Stimulated activated CD4-positive, alpha-beta T cell treated with anti-CD3 and anti-CD28 coated beads, TNF-alpha, amount 100 ng/mL, for 48 hours (primary cell): Measurements from ENCODE around the gene ADORA1.

Experiments
- DNase-seq, 3 donors: peaks; one replicate each; pipeline ENCODE4 v3.0.0-alpha.2; 2020; ENCODE audit warnings: low read depth in 3 of 3

ADORA1 gene

DNA sequence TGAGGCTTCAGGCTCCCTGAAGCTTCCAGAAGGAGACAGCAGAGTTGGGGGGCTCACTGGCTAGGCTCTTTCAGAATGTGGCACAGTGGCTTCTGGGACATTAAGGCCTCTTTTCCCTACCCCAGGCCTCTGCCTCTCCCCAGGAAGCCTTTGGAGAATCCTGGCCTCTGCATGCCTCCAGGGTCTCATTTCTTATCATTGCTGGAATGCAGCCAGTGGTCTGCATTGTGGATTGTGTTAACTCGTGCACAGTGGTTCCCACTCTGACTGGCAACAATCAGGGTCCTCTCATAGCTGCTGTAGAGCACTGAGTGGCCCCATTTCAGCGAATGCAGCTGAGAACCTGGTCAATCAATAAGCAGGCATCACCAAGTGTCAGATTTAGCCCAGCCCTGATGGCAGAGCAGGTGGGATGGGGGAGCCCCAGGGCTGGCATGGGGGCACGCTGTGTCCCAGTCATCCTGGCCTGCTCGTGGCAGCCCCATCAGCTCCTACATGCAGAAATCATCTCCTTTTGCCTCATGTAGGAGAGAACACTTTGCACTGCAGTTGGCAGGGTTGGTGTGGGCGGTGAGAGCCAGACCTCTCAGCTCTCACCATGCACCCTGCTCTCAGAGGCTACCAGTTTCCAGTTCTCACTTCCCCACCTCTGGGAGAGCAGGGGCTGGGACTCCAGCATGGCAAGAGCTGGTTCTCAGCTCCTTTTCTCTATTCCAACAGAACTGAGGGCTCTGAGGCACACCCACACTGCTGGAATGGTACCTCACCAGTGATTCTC lies 13.4 kb downstream of the ADORA1 start:
- DNase-seq, result no peak

DNA sequence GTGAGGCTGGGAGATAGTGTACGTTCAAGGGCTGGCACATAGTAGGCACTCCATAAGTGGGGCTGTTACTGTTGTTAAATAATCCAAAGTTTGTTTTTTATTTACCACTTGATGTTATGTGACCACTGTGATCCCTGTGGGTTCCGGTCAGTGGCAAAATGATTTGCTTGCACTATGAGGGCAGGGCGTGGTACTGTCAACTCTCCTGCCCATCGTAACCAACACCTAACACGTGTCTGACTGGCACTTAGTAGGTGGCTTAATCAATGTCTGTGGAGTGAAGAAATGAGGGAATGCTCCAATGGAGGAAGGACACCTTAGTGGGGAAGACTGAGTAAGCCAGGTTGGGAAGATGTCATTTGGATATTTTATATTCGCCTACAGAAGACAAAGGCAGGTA lies 14.6 kb downstream of the ADORA1 start:
- no peak for DNase-seq

DNA sequence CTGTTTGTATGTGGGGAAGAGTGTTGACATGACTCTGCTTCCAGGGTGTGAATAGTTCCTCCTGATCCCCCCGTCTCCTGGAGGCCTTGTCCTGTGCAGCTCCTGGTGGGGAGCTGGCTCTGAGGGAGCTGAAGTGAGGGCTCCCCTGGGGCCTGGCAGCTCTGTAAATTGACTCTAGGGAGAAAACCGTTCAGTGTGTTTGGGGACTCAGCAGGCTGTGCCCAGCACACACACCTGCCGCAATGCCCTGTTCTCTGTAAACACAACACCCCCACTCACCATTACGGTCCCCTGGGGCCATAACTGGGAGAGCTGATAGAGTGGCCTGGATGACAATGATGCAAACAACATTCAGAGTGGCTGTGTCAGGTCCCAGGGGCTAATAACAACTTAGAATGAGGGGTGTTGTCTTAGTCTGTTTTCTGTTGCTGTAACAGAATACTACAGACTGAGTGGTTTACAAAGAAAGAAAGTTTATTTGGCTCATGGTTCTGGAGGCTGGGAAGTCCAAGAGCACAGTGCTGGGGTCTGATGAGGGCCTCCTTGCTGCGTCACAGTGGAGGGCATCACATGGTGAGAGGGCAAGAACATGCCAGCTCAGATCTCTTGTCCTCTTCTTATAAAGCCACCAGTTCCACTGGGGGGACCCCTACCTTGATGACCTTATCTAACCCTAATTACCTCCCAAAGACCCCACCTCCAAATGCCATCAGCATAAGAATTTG lies 15.3 kb downstream of the ADORA1 start:
- DNase-seq, result no peak

DNA sequence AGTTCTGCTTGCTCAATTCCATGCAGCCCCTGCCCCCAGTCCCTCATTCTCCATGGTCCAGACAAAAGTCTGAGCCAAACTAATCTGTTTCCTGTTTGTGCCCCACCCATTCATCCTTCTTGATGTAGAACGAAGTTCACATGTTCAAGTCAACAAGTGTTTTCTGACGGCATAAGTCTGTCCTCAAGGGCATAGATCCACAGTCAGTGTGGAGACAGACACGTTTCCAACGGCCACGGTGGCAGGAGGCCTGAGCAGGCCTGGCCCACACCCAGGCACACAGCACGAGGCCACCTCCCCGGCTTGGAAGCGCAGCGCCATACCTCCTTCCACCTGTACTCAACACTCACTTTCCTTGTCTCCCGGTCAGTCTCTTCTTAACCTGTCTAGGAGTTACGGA lies 16.1 kb downstream of the ADORA1 start:
- no peak for DNase-seq

DNA sequence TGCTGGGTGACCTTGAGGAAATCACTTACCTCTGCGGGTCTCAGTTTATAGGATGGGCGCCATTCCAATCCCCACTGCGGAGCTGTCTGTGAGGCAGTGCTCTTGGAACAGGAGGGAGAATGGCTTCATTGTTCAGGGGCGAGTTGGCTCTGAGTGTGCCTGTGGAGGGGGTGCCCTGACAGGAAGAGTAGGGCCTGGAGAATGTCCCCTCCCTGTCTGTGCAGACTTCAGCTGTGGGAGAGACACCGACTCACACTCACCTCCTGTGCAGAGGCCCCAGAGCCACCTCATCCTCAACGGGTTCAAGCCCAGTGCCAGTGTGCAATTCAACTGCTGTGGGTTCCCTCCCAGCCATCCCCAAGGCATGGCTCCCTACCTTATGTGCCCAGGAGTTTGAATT lies 17.1 kb downstream of the ADORA1 start:
- no peak for DNase-seq

DNA sequence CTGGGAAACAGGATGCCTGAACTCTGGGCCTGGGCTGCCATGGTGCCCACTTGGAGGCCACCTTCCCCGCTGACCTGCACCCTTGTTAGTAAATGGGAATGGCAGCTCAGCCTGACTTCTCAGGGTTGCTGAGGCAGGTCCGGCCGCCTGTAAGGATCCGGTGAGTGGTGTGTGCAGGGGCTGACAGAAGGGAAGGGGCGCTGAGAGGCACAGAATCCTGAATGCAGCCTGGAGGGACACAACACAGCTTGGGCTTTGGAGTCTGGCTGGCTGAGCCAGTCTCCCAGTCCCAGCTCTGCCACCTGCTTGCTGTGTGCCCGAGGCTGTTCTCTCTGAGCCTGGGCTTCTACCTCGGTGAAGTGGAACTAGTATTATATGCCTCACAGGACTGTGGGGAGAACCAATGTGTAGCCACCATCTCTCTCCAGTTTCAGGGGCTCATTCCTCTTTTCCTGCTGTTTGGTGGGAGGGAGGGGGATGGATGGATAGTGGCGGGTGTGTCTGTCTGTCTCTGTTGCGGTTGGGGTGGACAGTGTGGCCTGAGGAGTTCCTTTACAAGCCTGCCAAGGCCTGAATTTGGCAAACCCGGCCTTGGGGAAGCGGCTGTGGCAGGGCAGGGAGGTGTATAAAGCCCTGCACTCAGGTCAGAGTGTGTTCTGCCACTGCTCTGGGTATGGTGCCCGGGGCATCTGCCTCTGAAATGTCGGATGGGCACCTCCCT lies 18.0 kb downstream of the ADORA1 start:
- no peak for DNase-seq

DNA sequence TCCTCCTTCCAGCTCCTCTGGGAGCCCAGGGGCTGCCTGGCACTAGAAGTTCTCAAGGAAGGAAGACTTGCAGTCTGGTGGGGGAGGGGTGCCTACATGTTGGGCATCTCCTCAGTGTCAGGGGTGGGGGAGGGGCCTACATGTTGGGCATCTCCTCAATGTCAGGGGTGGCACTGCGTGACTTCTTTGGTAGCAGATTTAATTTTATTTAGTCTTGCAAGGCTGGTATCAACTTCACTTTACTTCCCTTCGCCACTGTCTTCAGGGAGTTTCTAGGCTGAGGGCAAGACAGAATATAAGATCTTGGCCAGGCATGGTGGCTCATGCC lies 18.5 kb downstream of the ADORA1 start:
- no peak for DNase-seq

DNA sequence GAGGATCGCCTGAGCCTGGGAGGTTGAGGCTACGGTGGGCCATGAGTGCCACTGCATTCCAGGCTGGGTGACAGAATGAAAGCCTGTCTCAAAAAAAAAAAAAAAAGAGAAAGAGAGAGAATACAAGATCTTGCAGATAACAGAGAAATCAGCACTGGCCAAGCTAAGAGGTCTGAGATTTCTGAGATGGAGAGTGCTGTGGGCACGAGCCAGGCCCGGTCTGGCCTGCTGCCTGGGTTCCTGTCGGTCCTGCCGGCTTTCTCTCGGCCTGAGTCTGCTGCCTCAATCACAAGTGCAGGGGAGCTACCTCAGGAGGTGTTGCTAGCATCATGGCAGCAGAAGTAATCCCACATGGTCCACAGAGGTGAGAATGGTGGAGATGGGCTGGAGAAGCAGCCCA lies 19.0 kb downstream of the ADORA1 start:
- DNase-seq, result no peak

DNA sequence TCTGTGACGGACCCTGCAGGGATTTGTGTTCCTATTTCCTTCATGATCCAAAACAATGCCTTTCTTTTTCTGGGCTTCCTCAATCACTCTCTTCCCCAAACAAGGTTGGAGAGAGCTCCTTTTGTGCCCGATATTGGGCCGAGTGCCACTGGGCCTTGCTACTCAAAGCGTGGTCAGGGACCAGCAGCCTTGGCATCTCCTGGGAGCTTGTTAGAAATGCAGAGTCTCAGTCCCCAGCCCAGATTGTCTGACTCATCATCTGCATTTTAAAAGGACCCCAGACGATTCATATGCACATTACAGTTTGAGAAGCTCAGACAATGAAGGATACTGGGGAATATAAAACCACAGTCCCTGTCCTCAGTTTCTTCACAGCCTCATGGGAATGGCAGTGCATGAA lies 19.9 kb downstream of the ADORA1 start:
- no peak for DNase-seq

DNA sequence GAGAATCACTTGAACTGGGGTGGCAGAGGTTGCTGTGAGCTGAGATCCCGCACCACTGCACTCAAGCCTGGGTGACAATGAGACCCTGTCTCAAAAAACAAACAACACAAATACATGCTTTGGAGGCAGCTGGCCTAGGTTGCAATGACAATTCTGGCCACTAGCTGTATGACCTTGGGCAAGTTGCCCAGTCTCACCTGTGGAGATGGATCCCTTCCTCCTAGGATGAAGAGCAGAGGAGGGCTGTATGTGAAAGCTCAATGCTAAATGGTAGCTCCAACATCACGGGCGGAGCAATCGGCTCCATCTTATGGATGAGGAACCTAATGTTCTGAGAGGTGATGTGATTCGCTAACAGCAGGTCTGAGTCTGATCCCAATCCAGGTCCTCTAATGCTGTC lies 20.6 kb downstream of the ADORA1 start:
- no peak for DNase-seq

DNA sequence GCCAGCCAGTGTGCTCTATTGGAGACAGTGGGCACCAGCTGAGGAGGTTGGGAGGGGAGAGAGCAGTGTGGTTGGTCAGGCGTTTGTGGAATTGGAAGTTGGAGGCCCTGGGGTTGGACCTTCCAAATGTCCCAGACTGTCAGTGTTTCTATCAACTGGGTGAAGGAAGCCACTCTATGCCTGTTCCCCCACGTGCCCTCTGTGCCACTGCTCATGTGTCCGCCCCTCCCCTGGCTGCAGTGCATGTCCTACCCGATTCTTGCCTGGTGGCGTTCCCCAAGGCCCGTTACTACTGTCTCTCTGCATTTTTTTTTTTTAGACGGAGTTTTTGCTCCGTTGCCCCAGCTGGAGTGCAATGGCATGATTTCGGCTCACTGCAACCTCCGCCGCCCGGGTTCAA lies 21.1 kb downstream of the ADORA1 start:
- DNase-seq, result no peak

DNA sequence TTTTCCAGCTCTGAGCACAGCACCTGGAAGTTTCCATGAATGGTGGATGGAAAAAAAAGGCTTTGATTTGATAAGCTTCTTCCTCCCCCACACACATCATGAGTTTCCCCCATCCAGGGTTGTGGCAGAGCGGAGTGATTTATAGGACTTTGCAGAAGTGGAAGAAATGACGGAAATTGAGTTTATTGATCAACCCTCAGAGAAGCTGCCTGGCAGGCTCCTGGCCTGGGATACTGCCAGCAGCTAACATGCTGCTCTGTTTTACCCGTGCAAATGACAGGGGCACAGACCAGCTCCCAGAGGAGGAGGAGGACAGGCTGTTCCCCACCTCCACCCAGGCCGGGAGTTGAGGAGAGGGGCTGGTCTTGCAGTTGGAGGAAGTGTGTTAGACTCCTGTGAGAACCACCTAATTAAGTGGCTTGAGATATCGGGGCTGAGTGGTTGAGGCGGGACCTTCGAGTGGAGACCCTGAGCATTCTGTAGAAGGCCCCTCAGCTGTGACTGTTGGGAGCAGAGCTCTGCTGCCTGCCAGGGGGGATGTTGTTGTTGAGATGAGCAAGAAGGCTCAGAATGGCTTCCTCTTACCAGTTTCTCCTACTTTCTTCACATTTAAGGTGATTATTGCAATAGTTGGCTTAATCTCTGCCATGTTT lies 21.8 kb downstream of the ADORA1 start:
- no peak for DNase-seq

DNA sequence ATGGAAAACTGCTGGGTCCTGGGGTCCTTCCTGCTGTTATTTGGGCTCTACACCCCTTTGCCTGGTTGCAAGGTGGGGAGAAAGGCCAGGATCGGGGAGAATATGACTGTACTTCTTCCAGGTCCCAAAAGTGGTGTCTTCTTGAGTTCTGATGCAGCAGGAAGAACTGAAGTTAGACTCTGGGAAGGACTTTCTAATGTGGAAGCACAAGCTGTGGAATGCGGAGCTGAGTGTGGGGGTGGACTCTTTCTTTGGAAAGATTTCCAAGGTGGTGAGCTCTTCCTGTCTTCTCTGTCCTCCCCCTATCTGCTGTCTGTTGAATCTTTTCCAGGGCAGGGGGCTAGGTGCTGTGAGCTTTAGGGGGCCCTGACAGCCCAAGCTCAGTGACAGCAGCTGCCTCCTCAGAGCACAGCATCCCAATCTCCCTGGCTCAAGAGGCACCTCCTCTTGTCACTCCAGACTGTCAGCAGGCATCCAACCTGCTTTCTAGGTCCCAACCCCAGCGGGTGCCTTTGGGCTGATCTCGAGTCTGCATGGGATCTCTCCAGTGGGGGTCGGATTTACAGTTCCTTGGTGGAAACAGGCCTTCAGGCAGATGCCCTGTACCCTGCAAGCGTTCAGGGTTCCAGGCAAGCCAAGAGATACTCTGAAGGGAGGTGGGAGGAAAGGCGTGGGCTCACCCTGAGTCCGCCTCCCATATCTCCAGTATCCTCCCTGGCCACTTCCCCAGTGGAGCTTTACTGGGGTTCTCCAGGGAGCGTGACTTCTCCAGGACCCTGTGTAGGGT lies 23.2 kb downstream of the ADORA1 start:
- no peak for DNase-seq

DNA sequence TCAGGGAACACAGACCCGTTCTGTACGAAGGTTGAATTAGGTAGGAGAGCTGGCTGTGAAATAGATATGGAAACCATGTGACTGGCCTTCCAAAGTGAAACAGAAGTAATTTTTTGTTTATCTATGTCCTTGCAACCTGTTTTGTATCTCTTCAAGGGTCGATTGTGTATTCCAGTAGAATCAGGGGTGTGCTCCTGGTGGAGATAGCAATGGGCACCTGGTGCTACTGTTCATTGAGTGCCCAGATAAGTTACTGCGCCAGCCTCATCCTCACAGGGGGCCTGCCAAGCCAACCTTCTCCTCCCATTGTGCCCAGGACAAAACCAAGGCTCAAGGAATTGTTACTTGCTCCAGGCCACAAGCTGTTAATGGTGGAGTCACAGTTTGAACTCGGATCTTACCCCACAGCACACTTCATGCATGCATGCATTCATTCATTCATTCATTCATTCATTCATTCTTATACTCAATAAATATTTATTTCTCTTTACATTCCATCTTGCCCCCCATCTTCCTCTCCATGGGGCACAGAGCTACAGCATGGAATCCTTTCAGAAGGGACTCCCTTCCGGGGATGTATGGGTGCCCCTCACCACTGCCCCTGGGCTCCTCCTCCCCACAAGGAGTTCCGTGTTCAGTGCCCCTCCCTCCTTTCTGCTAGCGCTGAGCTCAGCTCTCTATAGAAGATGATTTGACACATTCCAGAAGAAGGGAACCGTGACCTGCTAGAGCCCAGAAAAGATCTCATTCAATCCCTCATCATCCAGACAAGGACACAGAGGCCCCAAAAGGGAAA lies 24.0 kb downstream of the ADORA1 start:
- DNase-seq, result no peak

DNA sequence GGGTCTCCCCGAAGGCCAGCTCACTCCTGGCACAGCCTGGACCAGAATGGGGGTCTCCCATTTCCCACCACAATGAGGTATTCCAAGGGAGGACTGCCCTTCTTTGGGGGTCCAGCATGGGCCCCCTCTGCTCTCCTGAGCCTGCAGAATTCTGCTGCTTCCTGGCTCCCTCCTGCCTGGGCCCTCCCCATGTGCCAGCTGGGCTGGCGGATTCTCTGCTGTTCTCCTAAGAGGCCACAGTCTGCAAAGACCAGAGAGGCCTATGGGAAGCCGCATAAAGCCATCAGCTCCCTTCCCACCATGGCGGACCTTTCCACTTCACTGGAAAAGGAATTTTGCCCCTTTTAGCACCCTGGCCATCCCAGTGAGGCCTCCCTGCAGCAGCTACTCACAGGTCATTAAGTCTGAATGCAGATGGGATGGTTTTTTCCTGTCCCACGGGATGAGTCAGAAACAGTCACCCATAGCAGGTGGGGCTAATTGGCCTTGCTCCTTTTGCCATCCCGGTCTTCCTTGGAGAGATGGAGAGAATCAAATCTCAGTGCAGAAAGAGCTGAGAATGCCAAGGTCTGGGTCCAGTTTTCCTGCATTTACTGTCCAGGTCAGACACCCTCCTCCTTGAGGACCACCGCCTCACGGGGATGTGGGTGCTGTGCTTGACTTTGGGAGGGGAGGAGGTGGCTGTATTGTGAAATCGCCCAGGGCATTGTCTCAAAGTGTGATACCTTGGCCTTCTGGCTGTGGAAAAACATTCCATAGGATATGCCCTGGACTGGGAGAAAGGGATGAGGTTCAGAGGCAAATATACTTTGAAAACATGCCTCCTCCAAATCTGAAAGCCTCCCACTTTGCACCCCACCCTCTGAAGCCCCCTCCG lies 24.9 kb downstream of the ADORA1 start:
- DNase-seq, result no peak

DNA sequence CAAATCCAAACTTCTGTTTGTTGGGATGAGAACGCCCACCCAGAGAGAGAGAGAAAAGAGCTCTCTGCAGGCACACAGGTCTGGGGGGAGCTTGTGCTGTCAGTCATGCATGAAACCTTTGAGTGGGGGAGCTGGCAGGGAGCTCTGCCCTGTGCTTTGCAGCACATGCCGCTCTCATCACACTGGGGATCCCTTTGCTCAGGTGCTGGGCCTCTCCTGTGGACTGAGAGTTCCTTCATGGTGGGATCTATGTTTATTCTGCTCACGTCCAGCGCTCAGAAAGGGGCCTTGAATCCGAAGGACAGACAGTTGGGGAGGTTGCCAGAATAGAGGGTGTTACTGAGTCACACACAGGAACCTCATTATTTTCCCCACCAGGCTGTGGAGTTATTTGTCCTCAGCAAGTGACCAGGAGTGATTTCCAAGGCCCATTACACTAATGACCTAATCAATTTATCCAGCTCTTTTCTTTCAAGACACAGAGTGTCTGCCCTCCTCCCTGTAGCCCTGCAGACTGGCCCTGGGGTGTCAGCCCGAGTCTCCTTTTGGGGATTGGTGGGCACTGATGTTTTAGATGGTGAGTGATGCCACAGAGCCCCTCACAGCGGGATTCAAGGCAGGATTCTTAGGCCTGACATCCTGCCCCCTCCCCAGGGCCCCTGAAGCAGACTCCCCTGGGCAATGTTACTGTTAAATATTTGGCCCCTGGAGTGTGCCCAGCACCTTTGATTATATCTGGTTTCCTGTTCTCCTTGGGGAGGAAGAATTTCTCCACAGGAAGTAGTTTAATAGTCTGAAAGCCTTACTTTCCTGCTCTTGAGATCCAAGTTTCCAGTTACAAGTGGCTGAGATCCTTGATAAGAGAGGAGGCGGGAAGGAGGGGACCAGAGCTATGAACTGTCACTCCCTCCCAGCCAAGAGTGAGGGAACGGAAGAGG lies 25.8 kb downstream of the ADORA1 start:
- DNase-seq, result no peak

DNA sequence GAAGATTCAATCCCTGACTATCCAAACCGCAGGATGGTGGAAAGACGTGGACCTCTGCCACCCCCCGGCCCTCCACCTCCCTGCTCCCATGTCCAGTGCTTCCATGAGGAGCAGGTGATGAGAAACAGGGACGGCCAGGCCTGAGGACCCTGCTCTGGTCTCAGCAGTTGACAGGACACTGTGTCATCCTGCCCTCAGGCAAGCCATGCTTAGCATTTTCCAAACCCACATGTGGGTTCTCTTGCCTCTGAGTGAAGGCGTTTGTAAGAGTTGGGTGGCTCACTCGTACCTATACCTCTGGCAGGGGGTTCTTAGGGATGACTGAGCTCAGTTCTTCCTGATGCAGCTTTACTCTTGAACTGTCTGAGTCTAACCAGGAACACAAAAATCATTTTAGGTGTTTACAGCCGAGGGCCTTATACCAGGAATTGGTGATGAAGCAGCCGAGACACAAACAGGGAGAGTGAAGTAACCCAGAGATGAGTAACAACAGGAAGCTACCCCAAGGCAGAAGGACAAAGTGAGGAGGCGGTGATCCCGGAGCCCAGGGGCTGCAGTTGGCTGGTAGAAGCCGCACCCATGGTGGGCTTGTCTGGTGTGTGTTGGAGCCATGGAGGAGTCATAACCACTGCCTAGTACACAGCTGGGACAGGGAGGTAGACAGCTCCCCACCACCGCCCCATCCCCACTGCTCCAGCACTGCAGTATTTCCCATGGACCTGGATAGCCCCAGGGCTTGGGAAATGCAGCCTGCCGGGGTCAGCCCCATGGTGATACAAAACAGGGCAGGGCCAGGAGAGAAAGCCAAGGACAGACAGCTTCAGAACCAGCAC lies 26.7 kb downstream of the ADORA1 start:
- no peak for DNase-seq

DNA sequence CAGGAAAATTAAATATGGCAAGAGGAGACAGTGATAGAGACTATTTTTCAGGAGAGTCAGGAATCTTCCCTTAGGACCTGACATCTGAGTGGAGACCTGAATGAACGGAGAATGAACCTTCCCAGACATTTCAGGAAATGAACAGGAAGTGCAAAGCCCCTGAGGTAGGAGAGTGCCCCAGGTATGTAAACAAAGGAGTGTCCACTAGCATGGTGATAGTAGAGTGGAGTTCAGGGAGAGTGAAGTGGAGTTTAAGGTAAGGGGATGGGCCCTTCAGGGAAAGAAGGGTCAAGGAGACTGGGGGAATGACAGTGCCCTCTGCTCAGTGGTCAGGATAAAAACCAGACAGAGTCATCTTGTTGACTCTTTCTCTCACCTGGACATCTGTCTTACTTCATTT lies 28.8 kb downstream of the ADORA1 start:
- DNase-seq, result no peak
